PC-9 (cell line): ENCODE data around the gene PROS1.

ENCODE experiments used
- EZH2 ChIP-seq: fragments of 200-600 bp; sonication (generic); IDR thresholded peaks from 2 replicates; pipeline ENCODE4 v1.8.0; 2017; ENCODE audit warnings: antibody characterized with exemption, low read depth
- TF ChIP-seq, protein P1 (sequence below): fragments of 200-600 bp; sonication (generic); conservative IDR thresholded peaks from 2 replicates; pipeline ENCODE4 v1.6.1; 2017; ENCODE audit warnings: mixed run types, antibody characterized with exemption, mild to moderate bottlenecking, moderate library complexity

DNA sequence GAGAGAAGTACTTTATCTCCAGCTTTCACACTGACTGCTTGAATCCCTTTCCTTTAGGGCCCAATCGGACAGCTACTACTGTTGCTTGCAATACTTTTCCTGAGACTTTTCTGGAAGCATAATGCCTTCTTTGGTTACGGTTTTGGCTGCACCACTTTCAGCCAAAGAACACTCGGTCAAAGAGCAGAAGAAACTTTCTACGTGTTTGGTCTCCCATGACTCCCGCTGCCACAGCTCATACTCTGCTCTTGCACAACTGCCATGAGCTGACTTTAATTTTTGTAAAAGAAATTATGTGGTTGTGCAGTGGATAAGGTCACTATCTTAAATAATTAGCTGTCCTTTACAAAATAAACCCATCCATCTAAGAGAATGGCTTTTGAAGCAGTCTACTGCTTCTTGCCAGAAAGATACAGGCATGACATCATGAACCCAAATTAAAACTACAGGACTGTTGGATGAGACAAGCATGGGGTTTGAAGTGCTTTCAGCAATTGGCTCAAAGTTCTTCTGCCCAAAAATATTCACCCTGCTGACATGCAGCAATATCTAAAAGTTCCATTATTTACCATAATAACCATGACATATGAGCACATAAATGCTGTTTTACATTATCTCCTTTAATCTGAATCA lies 42.0 kb downstream of the PROS1 start:
- TF ChIP-seq, protein P1, sequence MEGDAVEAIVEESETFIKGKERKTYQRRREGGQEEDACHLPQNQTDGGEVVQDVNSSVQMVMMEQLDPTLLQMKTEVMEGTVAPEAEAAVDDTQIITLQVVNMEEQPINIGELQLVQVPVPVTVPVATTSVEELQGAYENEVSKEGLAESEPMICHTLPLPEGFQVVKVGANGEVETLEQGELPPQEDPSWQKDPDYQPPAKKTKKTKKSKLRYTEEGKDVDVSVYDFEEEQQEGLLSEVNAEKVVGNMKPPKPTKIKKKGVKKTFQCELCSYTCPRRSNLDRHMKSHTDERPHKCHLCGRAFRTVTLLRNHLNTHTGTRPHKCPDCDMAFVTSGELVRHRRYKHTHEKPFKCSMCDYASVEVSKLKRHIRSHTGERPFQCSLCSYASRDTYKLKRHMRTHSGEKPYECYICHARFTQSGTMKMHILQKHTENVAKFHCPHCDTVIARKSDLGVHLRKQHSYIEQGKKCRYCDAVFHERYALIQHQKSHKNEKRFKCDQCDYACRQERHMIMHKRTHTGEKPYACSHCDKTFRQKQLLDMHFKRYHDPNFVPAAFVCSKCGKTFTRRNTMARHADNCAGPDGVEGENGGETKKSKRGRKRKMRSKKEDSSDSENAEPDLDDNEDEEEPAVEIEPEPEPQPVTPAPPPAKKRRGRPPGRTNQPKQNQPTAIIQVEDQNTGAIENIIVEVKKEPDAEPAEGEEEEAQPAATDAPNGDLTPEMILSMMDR = no peak
- no peak for TF ChIP-seq EZH2
